PC-3 (cell line): ENCODE results near the gene TGFBR3L. TPM values are rescaled to one million over a fixed set of nuclear protein-coding genes. Genes with fewer than 3 reads are reported as not detected.
A peak's percentile ranks its signal among the peaks of the same experiment; 100 is the strongest.

Source experiments
- ATAC-seq: fragments of 200-7000 bp; cut with Tn5 transposase; 2 replicates; pipeline ENCODE4 v1.9.1; 2020; ENCODE audit warnings: mild to moderate bottlenecking, moderate library complexity
- BruUV-seq: library from RNA; stranded (reverse); fragments of 400-500 nt; replicated peaks from 2 replicates; lab custom pipeline; 2021; lab: Mats Ljungman, UMichigan
- CTCF ChIA-PET: fragments of 300-600 bp; sonication (Branson Sonifier 250); formaldehyde crosslinking; loops from one replicate; lab custom pipeline; 2022; ENCODE audit warnings: antibody characterized with exemption; lab: Charles Lee
- POLR2A ChIA-PET: fragments of 300-600 bp; sonication (Branson Sonifier 250); formaldehyde crosslinking; loops from one replicate; lab custom pipeline; 2022; ENCODE audit warnings: antibody characterized with exemption; ENCODE audit not compliant: unreplicated experiment; lab: Charles Lee
- DNase-seq: peaks from one replicate; pipeline ENCODE4 v3.0.0-alpha.2; 2015
- H2AFZ ChIP-seq: fragments of 300-600 bp; sonication (generic); 2 replicates; pipeline ENCODE4 v1.6.0; 2016; ENCODE audit warnings: antibody characterized with exemption, low read length
- H3F3A ChIP-seq: fragments of 300-600 bp; sonication (generic); one replicate; pipeline ENCODE4 v1.6.0; 2017; ENCODE audit warnings: antibody characterized with exemption, low read length, control low read depth, mild to moderate bottlenecking; ENCODE audit not compliant: unreplicated experiment
- H3K27ac ChIP-seq: fragments of 300-600 bp; sonication (generic); 2 replicates; pipeline ENCODE4 v1.5.1; 2016; ENCODE audit warnings: mild to moderate bottlenecking, low read length
- H3K27me3 ChIP-seq: fragments of 300-600 bp; sonication (generic); 2 replicates; pipeline ENCODE4 v1.6.1; 2016; ENCODE audit warnings: low read length, mixed read lengths
- H3K36me3 ChIP-seq: fragments of 300-600 bp; sonication (generic); 2 replicates; pipeline ENCODE4 v1.6.1; 2016; ENCODE audit warnings: low read depth, mixed run types, low read length, mixed read lengths
- H3K4me1 ChIP-seq: fragments of 300-600 bp; sonication (generic); 2 replicates; pipeline ENCODE4 v1.5.1; 2016; ENCODE audit warnings: low read length; ENCODE audit not compliant: insufficient read depth
- H3K4me2 ChIP-seq: fragments of 300-600 bp; sonication (generic); 2 replicates; pipeline ENCODE4 v1.6.0; 2016; ENCODE audit warnings: low read length
- H3K4me3 ChIP-seq: fragments of 300-600 bp; sonication (generic); 2 replicates; pipeline ENCODE4 v1.5.1; 2016; ENCODE audit warnings: mild to moderate bottlenecking, low read length, mixed read lengths
- H3K79me2 ChIP-seq: fragments of 300-600 bp; sonication (generic); 2 replicates; pipeline ENCODE4 v1.6.1; 2017; ENCODE audit warnings: low read length, mixed read lengths
- H3K9ac ChIP-seq: fragments of 300-600 bp; sonication (generic); 2 replicates; pipeline ENCODE4 v1.6.0; 2016; ENCODE audit warnings: mild to moderate bottlenecking, low read length
- H3K9me2 ChIP-seq: fragments of 300-600 bp; sonication (generic); replicated peaks from 2 replicates; pipeline ENCODE4 v1.6.1; 2016; ENCODE audit warnings: mixed run types, low read length, mixed read lengths
- H3K9me3 ChIP-seq: fragments of 300-600 bp; sonication (generic); 2 replicates; pipeline ENCODE4 v1.6.1; 2016; ENCODE audit warnings: low read length, mixed read lengths
- H4K20me1 ChIP-seq: fragments of 300-600 bp; sonication (generic); 2 replicates; pipeline ENCODE4 v1.6.1; 2016; ENCODE audit warnings: low read length, mixed read lengths
- CTCF ChIP-seq: fragments of 300-600 bp; sonication (generic); conservative IDR thresholded peaks from 2 replicates; pipeline ENCODE4 v1.5.1; 2017; ENCODE audit warnings: antibody characterized with exemption, low read depth, mild to moderate bottlenecking, low read length
- EZH2 ChIP-seq: fragments of 300-600 bp; sonication (generic); IDR thresholded peaks from one replicate; pipeline ENCODE4 v1.6.1; 2017; ENCODE audit warnings: antibody characterized with exemption, mild to moderate bottlenecking, low read length; ENCODE audit not compliant: unreplicated experiment
- EZH2phosphoT487 ChIP-seq: fragments of 300-600 bp; sonication (generic); IDR thresholded peaks from 2 replicates; pipeline ENCODE4 v1.6.1; 2018; ENCODE audit warnings: mild to moderate bottlenecking, antibody characterized with exemption, low read length, borderline replicate concordance
- intact Hi-C: fragments of 100-400 bp; cut with micrococcal nuclease; formaldehyde crosslinking; loops from 2 replicates; pipeline ENCODE4 v1.9.0; 2023
- total RNA-seq: library from RNA; depleted of rRNA; stranded (reverse); fragments of >200 nt; gene quantifications from 2 replicates; pipeline ENCODE4 v1.2.3, GENCODE V29; 2014

TGFBR3L gene
- total RNA-seq, 1 experiment from 2014 or later, result 10.5 TPM

- ATAC-seq (peak; percentile 1), DNase-seq (peak; percentile 67)
- H3K4me1 ChIP-seq, result peaks cover 20% of the 10 kb centered on the region
- no peak overlapping the region for H3K27ac ChIP-seq
- H3K79me2 ChIP-seq, result no peaks in the 10 kb centered on the region
- no peaks in the 10 kb centered on the region for H3K9me2 ChIP-seq
- peaks cover 10% of the 10 kb centered on the region for H3F3A ChIP-seq
- intact Hi-C loops, result loop anchor here (2.0 kb wide), 2 partner anchors 39 to 53 kb away; partner anchors contain the start of gene SNAPC2
- no peaks in the 10 kb centered on the region for H3K36me3 ChIP-seq
- H4K20me1 ChIP-seq, result no peaks in the 10 kb centered on the region
- POLR2A ChIA-PET, result interaction anchor here (0.6 kb wide), 1 partner anchor 52 kb away, joined by 3 read pairs; the partner anchor contains the start of gene SNAPC2
- H2AFZ ChIP-seq, result peak overlapping the region; percentile 93
- peak overlapping the region; percentile 72 for H3K4me3 ChIP-seq
- TF ChIP-seq EZH2phosphoT487, result no peak
- no peak for TF ChIP-seq EZH2
- TF ChIP-seq CTCF, result no peak
- H3K27me3 ChIP-seq, result no peaks in the 10 kb centered on the region
- H3K9ac ChIP-seq, result 0 out of 2 replicates have a peak overlapping the region, but pooled peaks have one; percentile 17
- no TSS peak for BruUV-seq
- peak overlapping the region; percentile 98 for H3K4me2 ChIP-seq
- CTCF ChIA-PET, result interaction anchor here (1.2 to 1.9 kb wide), 4 partner anchors 35 to 300 kb away, joined by 3 to 23 read pairs (median 13); partner anchors contain the start of genes MAP2K7 and SNAPC2
- no peaks in the 10 kb centered on the region for H3K9me3 ChIP-seq
These were observed 46.3 kb upstream of the TGFBR3L start for GRCh38 chr19:7868326-7868670.

- ChIA-PET POLR2A (interaction anchor here (0.6 to 1.1 kb wide), 5 partner anchors 32 to 75 kb away, joined by 3 to 8 read pairs (median 4); partner anchors contain the start of genes MAP2K7 and SNAPC2), CTCF (interaction anchor here (1.0 to 1.9 kb wide), 8 partner anchors 20 to 301 kb away, joined by 3 to 23 read pairs (median 5); partner anchors contain the start of genes LRRC8E, MAP2K7 and SNAPC2)
- TF ChIP-seq EZH2 (no peak), CTCF (peak; percentile 82), EZH2phosphoT487 (no peak)
- Histone ChIP-seq H3K27ac (peak overlapping the region; percentile 12; the same call in 1 of the 2 replicates), H4K20me1 (no peaks in the 10 kb centered on the region), H3K79me2 (no peaks in the 10 kb centered on the region), H3K9ac (peak overlapping the region; percentile 39), H3K4me1 (peaks cover 24% of the 10 kb centered on the region), H3K9me2 (no peaks in the 10 kb centered on the region), H3F3A (peaks cover 10% of the 10 kb centered on the region), H3K27me3 (no peaks in the 10 kb centered on the region), H3K4me3 (peak overlapping the region; percentile 72), H3K36me3 (no peaks in the 10 kb centered on the region), H3K4me2 (peak overlapping the region; percentile 98), H3K9me3 (no peaks in the 10 kb centered on the region), H2AFZ (peak overlapping the region; percentile 93)
- intact Hi-C loops, result loop anchor here (2.0 kb wide), 2 partner anchors 40 to 52 kb away; partner anchors contain the start of gene SNAPC2
- BruUV-seq, result no TSS peak
- peak; percentile 95 for DNase-seq
- peak; percentile 52 for ATAC-seq
These were observed 45.8 kb upstream of the TGFBR3L start for GRCh38 chr19:7868671-7869452.
